Medulla oblongata (tissue), 1 donor: Measurements from ENCODE around the gene HOXD8.

ENCODE experiments used
- DNase-seq: peaks from one replicate; pipeline ENCODE4 v3.0.0-alpha.2; 2015; ENCODE audit errors: extremely low spot score

HOXD8 gene

GRCh38 chr2:176103194-176103593 lies 26.3 kb upstream of the HOXD8 start:
- no peak for DNase-seq

DNA sequence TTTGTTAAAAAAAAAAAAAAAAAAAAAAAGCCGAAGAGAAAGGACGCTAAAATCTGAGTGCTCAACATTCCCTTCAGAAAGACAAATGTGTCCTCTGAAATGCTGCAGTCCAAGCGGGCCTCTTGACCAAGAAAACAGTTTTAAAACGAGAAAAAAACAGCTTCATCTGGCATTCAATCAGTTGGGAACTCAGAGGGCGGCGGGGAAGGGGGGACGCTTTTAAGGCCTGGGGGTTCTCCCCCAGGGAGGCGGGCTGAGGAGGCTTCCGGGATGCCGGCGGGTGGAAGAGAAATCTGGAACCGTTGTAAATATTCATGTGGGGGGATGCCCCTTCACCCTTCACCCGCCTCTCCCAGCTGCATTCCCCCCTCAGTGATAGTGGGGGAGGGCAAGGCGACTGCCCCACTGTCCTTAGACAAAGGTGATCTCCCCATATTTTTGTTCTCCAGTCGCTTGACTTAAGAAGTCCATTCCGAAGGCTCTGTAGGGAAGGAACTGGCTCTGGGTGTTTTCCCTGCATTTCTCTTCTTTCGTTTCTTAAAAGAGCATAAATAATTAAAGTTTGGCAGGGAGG lies 25.7 kb upstream of the HOXD8 start:
- DNase-seq, result no peak

GRCh38 chr2:176104316-176105077 lies 25.0 kb upstream of the HOXD8 start:
- no peak for DNase-seq

DNA sequence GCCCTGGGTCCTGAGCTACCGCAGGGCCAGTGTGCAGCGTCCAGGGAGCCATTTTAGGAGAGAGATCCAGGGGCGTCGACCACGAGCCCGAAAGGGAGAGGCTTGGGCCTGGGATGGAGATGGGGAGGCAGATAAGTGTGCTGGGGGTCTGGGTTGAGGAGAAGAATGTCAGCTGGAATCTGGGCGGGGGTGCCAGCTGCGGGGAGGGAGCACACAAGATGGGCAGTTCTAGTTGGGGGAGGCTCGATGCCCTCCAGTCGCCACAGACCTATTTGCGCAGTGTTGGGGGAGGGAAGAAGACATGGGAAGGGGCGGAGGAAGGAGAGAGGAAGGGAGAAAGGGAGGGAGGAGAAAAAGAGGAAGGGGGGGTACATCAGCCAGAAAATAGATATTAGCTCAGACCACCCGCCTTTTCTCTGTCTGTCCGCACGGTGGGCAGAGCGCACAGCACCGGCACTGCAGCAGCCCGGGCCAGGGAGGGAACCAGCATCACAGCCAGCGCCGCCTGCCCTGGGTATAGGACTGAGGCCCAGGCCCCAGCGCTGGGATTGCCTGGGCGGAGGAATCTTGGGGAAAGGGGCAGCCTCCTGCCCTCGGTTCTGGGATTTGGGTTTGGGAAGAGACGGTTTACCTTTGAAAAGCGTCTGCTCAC lies 24.3 kb upstream of the HOXD8 start:
- DNase-seq, result no peak

DNA sequence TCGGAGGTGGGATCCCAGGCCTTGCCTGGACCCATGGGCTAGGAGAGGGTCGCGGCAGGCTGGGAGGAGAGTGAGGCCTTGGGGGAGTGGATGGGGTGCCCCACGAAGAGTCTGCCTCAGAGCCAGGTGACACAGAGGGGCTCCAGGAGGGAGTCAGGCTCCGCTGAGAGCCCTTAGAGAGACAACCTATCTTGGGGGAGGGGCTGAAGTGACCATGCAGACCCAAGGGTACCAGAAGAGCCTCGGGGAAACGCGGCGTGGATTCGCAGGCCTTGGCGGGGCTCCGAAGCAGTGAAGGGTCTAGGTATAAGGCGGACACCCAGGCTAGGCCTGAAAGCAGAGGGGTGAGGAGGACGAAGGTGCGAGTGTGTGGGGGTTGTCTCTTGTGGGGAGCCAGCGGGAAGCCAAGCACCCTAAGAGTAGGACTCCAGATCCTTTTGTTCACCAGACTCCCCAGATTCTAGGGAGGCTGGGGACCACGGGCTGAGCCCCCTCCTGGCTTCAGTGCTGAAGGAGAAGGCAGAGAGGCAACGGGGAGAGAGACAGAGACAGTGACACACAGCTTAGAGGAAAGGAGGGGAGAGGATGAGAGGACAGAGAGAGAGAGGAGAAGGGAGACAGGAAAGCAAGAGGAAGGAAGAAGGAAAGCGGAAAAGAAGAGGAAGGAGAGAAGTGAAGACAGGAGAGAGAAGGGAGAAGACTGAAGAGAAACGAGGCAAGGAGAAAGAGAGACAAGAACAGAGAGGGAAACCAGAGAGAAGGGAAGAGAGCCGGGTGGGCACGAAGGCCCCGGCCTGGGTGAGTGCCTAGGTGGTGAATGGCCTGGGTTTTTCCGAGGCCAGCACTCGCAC lies 23.6 kb upstream of the HOXD8 start:
- DNase-seq, result no peak

DNA sequence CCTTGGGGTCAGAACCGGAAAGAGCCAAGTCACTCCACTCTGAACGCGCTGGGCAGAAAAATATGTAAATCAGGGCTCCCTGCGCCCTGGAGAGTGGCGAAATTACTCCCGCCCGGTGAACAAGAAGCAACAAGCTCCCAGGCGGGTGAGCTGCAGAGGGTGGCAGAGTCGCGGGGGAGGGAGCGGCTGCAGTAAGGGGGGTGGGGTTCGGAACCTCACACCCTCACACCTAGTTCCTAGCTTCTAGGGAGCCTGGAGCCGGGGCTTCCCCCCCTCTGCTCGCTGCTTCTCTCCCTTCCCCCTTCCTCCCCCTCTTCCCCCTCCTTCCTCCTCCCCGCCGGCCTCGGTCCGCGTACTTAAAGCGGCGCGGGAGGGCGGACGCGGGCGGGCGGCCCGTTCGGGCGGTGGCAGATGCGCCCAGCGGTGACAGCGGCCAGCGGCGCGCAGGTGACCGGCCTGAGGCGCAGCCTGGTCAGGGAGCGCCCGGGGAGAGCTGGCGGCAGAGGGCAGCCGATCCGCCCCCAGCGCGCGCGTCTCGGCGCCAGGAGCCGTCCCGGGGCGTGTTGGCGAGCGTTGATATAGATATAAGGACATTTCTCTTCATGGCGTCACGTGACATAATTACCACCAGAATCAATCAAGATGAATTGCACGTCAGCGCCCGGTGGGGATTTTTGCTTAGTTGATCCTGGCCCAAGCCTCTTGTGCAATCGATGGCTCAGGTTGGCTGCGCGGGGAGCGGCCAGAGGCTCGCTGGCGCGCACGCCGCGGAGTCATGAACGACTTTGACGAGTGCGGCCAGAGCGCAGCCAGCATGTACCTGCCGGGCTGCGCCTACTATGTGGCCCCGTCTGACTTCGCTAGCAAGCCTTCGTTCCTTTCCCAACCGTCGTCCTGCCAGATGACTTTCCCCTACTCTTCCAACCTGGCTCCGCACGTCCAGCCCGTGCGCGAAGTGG lies 22.6 kb upstream of the HOXD8 start, which contains the start of gene HOXD11:
TSS of gene HOXD11 (plus strand) at position 700 of the 959 bp plus-strand sequence. CDS start at position 776, 76 bp downstream.
- DNase-seq, result no peak

DNA sequence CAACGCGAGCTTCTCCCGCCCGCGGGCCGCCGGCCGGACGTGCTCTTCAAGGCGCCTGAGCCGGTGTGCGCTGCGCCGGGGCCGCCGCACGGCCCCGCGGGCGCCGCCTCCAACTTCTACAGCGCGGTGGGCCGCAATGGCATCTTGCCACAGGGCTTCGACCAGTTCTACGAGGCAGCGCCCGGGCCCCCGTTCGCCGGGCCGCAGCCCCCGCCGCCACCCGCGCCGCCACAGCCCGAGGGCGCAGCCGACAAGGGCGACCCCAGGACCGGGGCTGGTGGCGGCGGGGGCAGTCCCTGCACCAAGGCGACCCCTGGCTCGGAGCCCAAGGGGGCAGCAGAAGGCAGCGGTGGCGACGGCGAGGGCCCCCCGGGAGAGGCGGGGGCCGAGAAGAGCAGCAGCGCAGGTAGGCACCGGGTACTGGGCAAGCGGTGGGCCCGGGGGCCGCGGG lies 21.7 kb upstream of the HOXD8 start:
- no peak for DNase-seq

GRCh38 chr2:176109192-176109901 lies 20.2 kb upstream of the HOXD8 start:
- no peak for DNase-seq

- DNase-seq, result no peak
Measured at GRCh38 chr2:176109946-176110345, 19.6 kb upstream of the HOXD8 start.

GRCh38 chr2:176110415-176111308 lies 18.8 kb upstream of the HOXD8 start:
- DNase-seq, result no peak

DNA sequence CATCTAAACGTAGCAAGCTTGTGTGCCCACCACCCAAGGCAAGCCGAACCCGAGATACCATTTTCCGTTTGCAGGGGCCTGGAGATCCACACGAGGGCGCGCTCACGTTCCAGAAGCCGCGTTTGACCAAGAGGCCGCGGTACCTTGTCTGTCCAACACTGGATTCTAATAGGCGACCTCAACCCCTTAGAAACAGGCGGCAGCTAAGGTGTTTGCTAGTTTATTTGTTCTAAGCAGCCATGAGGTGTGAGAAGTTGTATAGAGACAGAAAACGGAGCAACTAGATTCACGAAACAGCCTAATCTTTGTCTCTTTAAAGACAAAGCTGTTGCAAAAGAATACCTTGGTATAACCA lies 18.2 kb upstream of the HOXD8 start:
- DNase-seq, result no peak

DNA sequence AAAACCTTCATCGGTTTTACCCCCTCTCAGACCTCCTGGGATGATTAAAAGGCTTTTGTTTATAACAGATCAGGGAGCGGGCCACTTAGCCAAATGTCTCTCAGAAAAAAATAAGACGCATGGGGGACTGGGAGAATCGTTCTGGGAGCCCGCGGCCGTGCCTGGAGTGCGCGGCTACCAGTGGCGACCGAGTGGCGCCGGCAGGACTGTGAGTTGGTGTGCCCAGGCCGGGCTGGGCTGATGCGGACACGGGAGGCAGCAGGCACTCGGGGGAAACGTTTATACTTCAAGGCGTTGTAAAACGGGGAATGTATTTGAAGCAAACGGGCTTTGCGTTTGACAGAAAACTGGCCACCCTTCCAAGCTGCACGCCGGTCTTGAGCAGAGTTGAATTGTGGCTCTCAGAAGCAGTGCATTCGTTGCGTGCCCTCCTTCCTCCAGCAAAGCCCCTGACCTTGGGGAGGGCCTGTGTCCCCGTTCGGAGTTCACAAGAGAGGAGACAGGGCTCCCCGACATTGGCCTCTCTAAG lies 17.6 kb upstream of the HOXD8 start:
- no peak for DNase-seq

DNA sequence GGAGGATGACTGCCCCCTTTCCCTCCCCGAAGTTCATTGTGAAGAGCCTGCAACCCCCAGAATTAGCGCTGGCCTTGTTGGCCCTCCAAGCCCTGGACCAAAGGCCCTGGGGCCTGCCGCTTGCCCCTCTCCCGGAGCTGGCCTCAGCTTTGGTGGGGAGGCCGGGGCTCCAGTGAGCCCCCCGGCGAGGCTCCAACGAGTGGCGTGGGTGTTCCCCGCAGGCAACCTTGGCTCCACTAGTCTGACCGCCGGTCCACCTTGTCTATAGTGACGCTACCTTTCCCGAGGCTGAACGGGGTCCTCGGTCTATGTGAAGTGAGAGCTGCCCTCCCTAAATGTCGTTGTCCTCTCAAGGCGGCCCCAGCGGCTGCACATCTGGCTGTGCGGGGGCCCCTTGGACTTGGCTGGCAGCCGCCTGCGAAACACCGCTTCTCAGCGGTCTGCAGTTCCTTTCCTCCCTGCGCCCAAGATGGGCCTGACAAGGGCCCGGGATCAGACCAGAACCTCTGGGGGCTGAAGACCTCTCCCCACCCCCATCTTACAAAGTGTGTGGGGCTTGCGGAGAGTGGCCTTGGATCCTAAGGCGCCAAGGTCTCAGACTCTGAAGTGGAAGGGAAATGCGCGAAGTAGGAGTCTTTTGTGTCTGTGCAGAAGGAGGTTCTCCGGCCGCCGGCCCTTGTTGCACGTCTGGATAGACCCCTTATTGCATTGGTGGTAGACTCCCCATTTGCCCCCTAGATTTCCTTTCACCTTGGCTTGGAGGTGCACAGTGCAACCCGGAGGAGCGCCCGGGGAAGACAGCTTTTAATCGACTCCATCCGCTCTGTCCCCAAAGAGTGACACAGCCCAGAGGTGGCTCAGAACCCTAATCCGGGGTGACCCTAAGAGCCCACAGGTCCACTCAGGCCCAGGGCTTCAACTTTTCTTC lies 16.9 kb upstream of the HOXD8 start:
- no peak for DNase-seq

DNA sequence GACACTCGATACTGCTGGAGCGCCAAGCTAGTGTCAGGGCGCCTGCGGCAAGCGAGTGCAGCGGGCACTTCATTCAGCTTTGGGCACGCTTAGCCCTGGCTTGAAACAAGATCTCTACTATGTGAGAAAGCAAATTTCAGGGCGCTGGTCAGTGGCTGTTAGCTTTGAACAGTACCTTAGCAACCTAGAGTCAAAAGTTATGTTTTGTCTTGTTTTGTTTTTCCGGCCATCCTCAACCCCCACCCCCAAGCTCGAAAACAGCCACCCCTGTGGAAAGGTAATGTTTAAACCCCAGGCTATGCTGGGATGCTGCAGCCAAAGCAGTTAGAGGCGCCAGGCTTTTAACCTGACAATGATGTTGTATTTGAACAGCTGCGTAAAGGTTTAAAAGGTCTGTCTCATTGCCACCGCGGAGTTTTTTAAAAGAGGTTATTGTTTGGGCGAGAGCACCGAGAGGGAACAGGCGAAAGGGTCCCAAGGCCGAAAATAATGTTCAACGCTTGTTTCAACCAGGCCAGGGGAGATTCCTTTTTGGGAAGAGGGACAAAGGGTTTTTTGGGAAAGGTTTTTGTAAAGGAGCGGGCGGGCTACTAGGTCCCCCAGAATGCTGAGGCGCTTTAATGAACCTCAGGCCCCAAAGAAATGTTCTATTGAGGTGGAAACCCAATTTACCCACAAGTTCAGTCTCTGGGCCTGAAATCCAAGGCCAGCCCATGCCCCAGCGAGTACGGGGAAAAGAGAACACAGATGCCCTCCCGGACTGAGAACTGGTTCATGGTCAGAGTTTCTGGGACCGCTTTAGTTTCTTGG lies 15.2 kb upstream of the HOXD8 start:
- DNase-seq, result no peak

DNA sequence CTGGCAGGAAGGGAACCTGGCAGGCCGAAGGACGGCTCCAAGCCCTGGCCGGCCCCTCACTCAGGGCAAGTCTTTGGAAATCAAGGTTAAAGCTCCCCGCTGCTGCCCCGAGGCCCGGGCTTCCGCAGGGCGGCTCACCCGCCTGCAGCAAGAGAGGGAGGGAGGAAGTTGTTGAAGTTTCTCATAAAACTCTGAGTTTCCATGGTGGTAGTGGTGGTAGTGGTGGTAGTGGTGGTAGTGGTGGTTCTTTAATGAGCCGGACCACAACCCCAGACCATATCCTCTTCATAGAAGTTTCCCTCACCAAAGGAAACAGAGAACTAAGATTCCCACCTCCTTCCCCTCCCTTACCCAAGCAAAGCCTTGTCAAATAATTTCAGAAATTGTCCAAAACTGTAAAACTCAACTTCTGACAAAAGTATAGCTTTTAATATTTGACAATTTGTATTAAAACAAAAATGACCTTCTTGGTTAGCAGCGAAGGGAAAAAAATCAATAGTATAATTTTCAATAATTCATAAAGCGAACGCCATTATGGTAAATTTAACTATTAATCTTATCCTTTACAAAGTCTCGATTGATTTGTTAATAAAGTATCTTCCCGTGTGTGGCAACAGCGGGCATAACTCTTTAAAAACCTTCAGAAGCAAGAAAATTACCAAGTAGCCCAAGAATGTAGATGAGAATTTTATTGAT lies 14.4 kb upstream of the HOXD8 start:
- DNase-seq, result no peak
